Adipose tissue (tissue), 3 donors: Measurements from ENCODE around the gene ZNF835. TPM values are rescaled to one million over a fixed set of nuclear protein-coding genes. Genes with fewer than 3 reads are reported as not detected.

Source experiments
- H3K27ac ChIP-seq: one replicate; pipeline ENCODE4 v1.5.1; 2013; ENCODE audit warnings: low read depth, low read length
- WGBS, 3 donors: extraction: QIAGEN DNeasy Blood & Tissue Kit; methylation state at CpG; one replicate each; pipeline ENCODE4 v1.1.7; 2013; 5-methylcytosine and 5-hydroxymethylcytosine counted together
- polyA plus RNA-seq, 3 donors: library from polyadenylated mRNA; stranded (reverse); fragments of 200-250 nt; gene quantifications; one replicate each; pipeline ENCODE4 v1.2.3, GENCODE V29; 2013
- donor health status: healthy with polysubstance abuse.
- donor health status: Bipolar disorder and iron deficiency.
- donor health status: healthy.

Gene ZNF835
- polyA plus RNA-seq, 3 donors = 0.11 to 2.0 (median 1.1) TPM

DNA sequence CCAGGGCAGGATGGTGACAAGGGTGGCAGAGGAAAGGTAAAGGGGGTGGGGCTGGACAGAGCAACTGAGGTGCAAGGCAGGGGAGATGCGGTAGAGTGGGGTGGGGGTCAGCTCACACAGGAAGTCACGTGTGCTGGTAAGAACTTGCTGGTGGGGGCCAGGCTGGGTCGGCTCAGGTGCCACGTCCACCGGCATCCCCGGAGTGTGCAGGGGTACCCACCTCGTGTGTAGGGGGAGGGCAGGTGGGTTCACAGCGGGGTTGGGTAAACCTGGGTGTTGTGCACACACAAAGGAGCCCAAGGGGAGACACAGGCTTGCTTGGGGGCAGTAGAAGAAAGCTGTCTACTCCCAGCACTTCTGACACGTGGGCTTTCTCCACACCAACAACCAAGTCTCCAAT is 2.9 kb downstream of the ZNF835 start:
- WGBS, 3 donors = 79 to 99% (median 90%) methylated on average over 9 of the region's 9 CpGs
- no peak overlapping the region for H3K27ac ChIP-seq

- WGBS, 3 donors = 62 to 78% (median 70%) methylated on average over 6 of the region's 6 CpGs
These were observed 4.2 kb downstream of the ZNF835 start for GRCh38 chr19:56667311-56667870.

DNA sequence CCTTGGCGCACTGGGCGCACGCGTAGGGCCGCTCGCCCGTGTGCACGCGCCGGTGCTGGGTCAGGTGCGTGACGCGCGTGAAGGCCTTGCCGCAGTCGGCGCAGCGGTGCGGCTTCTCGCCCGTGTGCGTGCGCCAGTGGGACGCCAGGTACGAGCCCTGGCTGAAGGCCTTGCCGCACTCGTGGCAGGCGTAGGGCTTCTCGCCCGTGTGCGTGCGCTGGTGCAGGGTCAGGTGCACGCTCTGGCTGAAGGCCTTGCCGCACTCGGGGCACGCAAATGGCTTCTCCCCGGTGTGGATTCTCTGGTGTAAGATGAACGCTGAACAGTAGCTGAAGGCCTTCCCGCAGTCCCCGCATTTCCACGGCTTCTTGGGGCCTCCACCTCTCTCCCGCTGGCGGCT is 7.0 kb downstream of the ZNF835 start:
- H3K27ac ChIP-seq = no peak overlapping the region
- 90 to 92% (median 92%) methylated on average over 42 to 43 of the region's 43 CpGs for WGBS, 3 donors

More at GRCh38 chr19:56667311-56667870, 4.2 kb downstream of the ZNF835 start:
- no peak overlapping the region for H3K27ac ChIP-seq

GRCh38 chr19:56663931-56664500 is 7.5 kb downstream of the ZNF835 start:
- no peak overlapping the region for H3K27ac ChIP-seq
- WGBS, 3 donors = 88 to 94% (median 89%) methylated on average over 58 to 60 of the region's 60 CpGs

DNA sequence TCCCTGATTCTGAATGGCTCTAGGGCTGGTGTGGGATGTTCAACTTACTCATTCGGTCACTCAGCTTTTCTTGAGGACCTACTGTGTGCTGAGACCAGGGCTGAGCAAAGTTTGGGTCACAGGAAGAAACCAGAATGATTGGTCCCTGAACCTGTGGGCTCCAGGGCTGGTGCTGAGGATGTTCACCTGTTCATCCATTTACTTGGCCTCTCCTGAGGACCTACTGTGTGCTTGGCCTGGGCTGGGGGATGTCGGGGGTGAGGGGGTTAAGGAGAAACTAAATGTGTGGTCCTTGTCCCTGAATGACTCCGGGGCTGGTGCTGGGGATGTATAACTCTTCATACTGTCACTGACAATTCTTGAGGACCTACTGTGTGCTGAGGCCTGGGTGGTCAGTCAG is 10.3 kb downstream of the ZNF835 start:
- 93 to 100% (median 94%) methylated on average over 3 of the region's 3 CpGs for WGBS, 3 donors
- no peak overlapping the region for H3K27ac ChIP-seq

- 10 to 21% (median 15%) methylated on average over 32 of the region's 32 CpGs for WGBS, 3 donors
- H3K27ac ChIP-seq = no peak overlapping the region
These were observed 11.0 kb downstream of the ZNF835 start for GRCh38 chr19:56660381-56661107.

DNA sequence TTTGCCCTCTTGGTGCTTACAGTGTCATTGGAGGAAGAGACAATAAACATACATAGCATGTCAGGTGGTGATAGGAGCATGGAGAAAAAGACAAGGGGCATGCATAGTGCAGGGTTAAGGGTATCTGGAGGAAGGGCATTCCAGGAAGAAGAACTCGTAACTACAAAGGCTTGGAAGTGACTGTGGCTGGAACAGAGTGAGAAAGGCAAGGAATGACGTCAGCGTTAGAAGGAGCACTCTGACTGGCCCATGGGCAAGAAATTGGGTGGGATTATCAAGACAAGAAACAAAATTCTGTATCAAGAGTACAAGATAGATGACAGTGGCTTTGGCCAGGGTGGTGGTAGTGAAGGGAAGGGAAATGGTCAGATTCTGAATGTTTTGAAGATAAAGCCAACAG is 17.4 kb downstream of the ZNF835 start:
- 70 to 73% (median 70%) methylated on average over 3 of the region's 3 CpGs for WGBS, 3 donors
- no peak overlapping the region for H3K27ac ChIP-seq

DNA sequence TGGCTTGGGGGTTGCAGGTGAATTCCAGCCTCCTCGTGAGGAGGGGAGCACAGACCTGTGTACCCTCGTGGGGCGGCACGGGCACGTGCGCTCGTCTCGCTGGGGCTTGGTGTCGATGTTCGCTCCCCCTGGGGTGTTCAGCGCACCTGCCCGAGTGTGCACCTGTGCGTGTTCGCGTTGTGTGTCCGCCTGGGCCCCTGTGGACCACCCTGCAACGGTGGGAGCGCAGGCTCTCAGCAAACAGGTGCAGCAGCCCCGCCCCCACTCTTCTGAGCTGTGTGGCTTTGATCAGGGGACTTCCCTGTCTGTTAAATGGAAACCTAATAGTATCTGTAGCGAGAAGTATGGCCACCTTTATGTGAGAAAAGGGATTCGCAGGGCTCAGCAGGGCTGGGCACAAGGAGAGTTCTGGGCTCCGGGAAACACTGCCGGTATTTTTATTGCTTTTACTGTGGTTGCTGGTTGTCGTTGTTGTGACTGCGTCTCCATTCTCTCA is 28.0 kb downstream of the ZNF835 start:
- WGBS, 3 donors = 12 to 17% (median 14%) methylated on average over 24 to 25 of the region's 25 CpGs
- H3K27ac ChIP-seq = no peak overlapping the region

DNA sequence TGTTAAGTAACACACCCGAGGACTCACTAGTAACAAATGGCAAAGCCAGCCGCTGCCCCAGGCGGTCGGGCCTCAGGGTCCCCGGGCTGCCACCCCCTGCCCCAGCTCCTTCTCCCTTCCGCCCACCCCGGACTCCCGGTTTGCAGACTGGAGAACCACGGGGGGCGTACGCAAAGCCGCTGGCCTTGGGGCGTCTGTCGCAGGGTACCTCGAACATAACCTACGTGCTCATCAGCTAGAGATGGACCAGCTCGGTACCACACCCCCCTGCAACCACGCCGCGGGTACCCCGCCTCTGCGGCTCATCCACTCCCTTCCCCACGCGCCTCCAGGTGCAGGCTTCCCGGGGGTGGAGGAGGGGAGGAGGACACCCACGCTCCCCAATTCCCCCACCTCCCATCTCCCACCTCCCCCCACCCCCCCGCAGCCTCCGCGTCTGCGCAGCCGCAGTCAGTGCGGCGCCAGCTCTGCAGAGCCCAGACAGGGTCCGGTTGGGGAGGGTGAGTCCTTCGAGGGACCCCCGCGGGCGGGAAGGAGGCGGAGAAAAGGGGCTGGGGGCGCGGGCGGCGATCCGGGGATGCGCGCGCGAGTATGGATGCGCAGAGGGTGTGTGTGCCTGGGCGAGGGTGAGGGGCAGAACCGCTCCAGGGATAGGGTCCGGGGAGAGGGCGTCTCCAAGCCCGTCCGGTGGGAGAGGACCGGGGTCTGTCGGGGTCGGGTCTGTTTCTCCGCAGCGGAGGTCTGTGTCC is 28.7 kb downstream of the ZNF835 start, which contains the start of gene SMIM17:
TSS of gene SMIM17 (plus strand) at position 449 of the 749 bp plus-strand sequence. CDS start 2,509 bp downstream, outside the sequence.
- WGBS, 3 donors = 7 to 14% (median 10%) methylated on average over 53 to 59 of the region's 60 CpGs
- H3K27ac ChIP-seq = no peak within 1 kb of the TSS

DNA sequence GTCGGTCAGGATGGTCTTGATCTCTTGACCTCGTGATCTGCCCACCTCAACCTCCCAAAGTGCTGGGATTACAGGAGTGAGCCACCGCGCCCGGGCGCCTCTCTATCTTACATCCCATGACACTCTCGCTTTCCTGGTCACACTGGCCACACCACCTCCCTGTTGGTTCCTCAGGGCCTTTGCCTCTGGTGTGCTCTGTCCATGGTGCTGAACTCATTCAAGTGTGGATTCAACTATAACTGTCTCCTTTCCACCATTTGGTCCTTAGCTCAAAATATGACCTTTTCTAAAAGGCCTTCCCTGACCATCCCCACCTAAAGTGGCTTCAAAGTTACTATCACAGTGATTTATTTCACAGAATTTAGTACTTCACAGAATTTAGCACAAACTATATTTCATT is 32.3 kb downstream of the ZNF835 start:
- H3K27ac ChIP-seq = no peak overlapping the region
- WGBS, 3 donors = 29 to 37% (median 30%) methylated on average over 7 of the region's 7 CpGs

GRCh38 chr19:56637976-56638555 is 33.5 kb downstream of the ZNF835 start:
- WGBS, 3 donors = 7 to 12% (median 11%) methylated on average over 21 of the region's 21 CpGs
- H3K27ac ChIP-seq = no peak overlapping the region

- 14 to 20% (median 16%) methylated on average over 1 of the region's 1 CpG for WGBS, 3 donors
- no peak overlapping the region for H3K27ac ChIP-seq
These were observed 38.5 kb downstream of the ZNF835 start for GRCh38 chr19:56633021-56633420.

- no peak overlapping the region for H3K27ac ChIP-seq
- WGBS, 3 donors = 93 to 96% (median 94%) methylated on average over 9 of the region's 9 CpGs
These were observed 45.8 kb downstream of the ZNF835 start for GRCh38 chr19:56625708-56626107.

- WGBS, 3 donors = 74 to 90% (median 87%) methylated on average over 9 of the region's 9 CpGs
- H3K27ac ChIP-seq = no peak overlapping the region
These were observed 48.6 kb downstream of the ZNF835 start for GRCh38 chr19:56623006-56623405.

DNA sequence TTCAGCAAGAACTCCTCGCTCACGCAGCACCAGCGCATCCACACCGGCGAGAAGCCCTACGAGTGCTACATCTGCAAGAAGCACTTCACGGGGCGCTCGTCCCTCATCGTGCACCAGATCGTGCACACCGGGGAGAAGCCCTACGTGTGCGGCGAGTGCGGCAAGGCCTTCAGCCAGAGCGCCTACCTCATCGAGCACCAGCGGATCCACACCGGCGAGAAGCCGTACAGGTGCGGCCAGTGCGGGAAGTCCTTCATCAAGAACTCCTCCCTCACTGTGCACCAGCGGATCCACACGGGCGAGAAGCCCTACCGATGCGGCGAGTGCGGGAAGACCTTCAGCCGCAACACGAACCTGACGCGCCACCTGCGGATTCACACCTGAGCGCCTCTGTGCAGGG is 49.2 kb downstream of the ZNF835 start:
- WGBS, 3 donors = 92 to 94% (median 94%) methylated on average over 37 of the region's 37 CpGs
- H3K27ac ChIP-seq = no peak overlapping the region

GRCh38 chr19:56619121-56619520 is 52.4 kb downstream of the ZNF835 start:
- WGBS, 3 donors = 71 to 87% (median 80%) methylated on average over 8 of the region's 8 CpGs
- no peak overlapping the region for H3K27ac ChIP-seq

- H3K27ac ChIP-seq = no peak overlapping the region
- WGBS, 3 donors = 93 to 95% (median 94%) methylated on average over 8 of the region's 8 CpGs
These were observed 54.0 kb downstream of the ZNF835 start for GRCh38 chr19:56617531-56617930.

GRCh38 chr19:56613639-56614038 is 57.9 kb downstream of the ZNF835 start:
- H3K27ac ChIP-seq = no peak overlapping the region
- WGBS, 3 donors = 78 to 87% (median 81%) methylated on average over 5 of the region's 5 CpGs
